ENCODE data around the gene ZNF248.

ZNF248 gene

GRCh38 chr10:37737336-37737735 lies 120.1 kb downstream of the ZNF248 start:
- DNase-seq = no peak

- DNase-seq = no peak
Measured at GRCh38 chr10:37736120-37736519, 121.3 kb downstream of the ZNF248 start.

DNA sequence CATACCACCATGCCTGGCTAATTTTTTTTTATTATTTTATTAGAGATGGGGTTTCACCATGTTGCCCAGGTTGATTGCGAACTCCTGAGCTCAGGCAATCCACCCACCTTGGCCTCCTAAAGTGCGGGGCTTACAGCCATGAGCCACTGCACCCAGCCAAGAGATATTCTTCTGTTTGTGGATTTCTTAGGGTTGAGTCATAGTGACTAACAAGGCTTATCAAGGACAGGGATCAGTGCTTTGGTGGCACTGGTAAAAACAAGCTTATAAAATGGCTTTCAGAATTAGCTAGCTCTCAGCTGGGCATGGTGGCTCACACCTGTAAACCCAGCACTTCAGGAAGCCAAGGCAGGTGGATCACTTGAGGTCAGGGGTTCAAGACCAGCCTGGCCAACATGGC lies 122.4 kb downstream of the ZNF248 start:
- no peak for DNase-seq
